GM23248 (cell line): Measurements from ENCODE around the gene CAMKK1. TPM values are rescaled to one million over a fixed set of nuclear protein-coding genes. Genes with fewer than 3 reads are reported as not detected.
A peak's percentile ranks its signal among the peaks of the same experiment; 100 is the strongest.

Experiments used
- DNase-seq: peaks from one replicate; pipeline ENCODE4 v3.0.0-alpha.2; 2015
- H2AFZ ChIP-seq: fragments of 200-600 bp; sonication (generic); 2 replicates; pipeline ENCODE4 v1.6.1; 2016; ENCODE audit warnings: antibody characterized with exemption
- H3F3A ChIP-seq: fragments of 200-600 bp; sonication (generic); 2 replicates; pipeline ENCODE4 v1.6.1; 2016; ENCODE audit warnings: mild to moderate bottlenecking, antibody characterized with exemption, mixed run types; ENCODE audit not compliant: insufficient read depth
- H3K27ac ChIP-seq: fragments of 200-600 bp; sonication (generic); 2 replicates; pipeline ENCODE4 v1.5.1; 2016; ENCODE audit warnings: mild to moderate bottlenecking
- H3K27me3 ChIP-seq: fragments of 200-600 bp; sonication (generic); replicated peaks from 2 replicates; pipeline ENCODE4 v1.6.1; 2016; ENCODE audit warnings: mild to moderate bottlenecking; ENCODE audit not compliant: insufficient read depth
- H3K36me3 ChIP-seq: fragments of 200-600 bp; sonication (generic); 2 replicates; pipeline ENCODE4 v1.6.1; 2016; ENCODE audit warnings: low read depth, mild to moderate bottlenecking
- H3K4me1 ChIP-seq: fragments of 200-600 bp; sonication (generic); 2 replicates; pipeline ENCODE4 v1.6.1; 2016; ENCODE audit warnings: mild to moderate bottlenecking; ENCODE audit not compliant: insufficient read depth
- H3K4me2 ChIP-seq: fragments of 200-600 bp; sonication (generic); one replicate; pipeline ENCODE4 v1.6.1; 2016; ENCODE audit warnings: mild to moderate bottlenecking; ENCODE audit not compliant: unreplicated experiment
- H3K4me3 ChIP-seq: fragments of 200-600 bp; sonication (generic); 2 replicates; pipeline ENCODE4 v1.5.1; 2016; ENCODE audit warnings: mild to moderate bottlenecking
- H3K79me2 ChIP-seq: fragments of 200-600 bp; sonication (generic); 2 replicates; pipeline ENCODE4 v1.6.1; 2016; ENCODE audit warnings: mild to moderate bottlenecking; ENCODE audit not compliant: insufficient read depth
- H3K9ac ChIP-seq: fragments of 200-600 bp; sonication (generic); 2 replicates; pipeline ENCODE4 v1.6.1; 2016; ENCODE audit warnings: mild to moderate bottlenecking
- H3K9me2 ChIP-seq: fragments of 200-600 bp; sonication (generic); 2 replicates; pipeline ENCODE4 v1.6.1; 2016; ENCODE audit warnings: mixed run types, mild to moderate bottlenecking, moderate library complexity; ENCODE audit not compliant: insufficient read depth
- H3K9me3 ChIP-seq: fragments of 200-600 bp; sonication (generic); one replicate; pipeline ENCODE4 v1.6.1; 2017; ENCODE audit warnings: low read depth
- H4K20me1 ChIP-seq: fragments of 200-600 bp; sonication (generic); 2 replicates; pipeline ENCODE4 v1.6.0; 2016; ENCODE audit not compliant: insufficient read depth
- EZH2 ChIP-seq: fragments of 200-600 bp; sonication (generic); IDR thresholded peaks from 2 replicates; pipeline ENCODE4 v1.6.1; 2018; ENCODE audit warnings: antibody characterized with exemption, mild to moderate bottlenecking; ENCODE audit not compliant: insufficient read depth, poor library complexity, severe bottlenecking
- EZH2phosphoT487 ChIP-seq: fragments of 200-600 bp; sonication (generic); IDR thresholded peaks from 2 replicates; pipeline ENCODE4 v1.6.1; 2018; ENCODE audit warnings: antibody characterized with exemption, moderate library complexity, mild to moderate bottlenecking, low read depth; ENCODE audit not compliant: insufficient read depth
- WGBS, 2 experiments: methylation state at CpG; one replicate each; pipeline ENCODE4 v1.1.6; 2015 to 2017; ENCODE audit warnings: low lambda C conversion rate in 2 of 2, low coverage in 1 of 2; ENCODE audit errors: missing lambda C conversion rate in 2 of 2; 5-methylcytosine and 5-hydroxymethylcytosine counted together
- in situ Hi-C: fragments of 300-500 bp; cut with MboI; formaldehyde crosslinking; loops from 2 replicates; pipeline ENCODE4 v1.15.0; 2020
- polyA plus RNA-seq: library from polyadenylated mRNA; unstranded; fragments of >200 nt; fragmentation: Nextera tagmentation; extraction: Ambion mirVana; gene quantifications from 2 replicates; pipeline ENCODE4 v1.2.1, GENCODE V29; 2016
- total RNA-seq: library from RNA; depleted of rRNA; stranded (reverse); fragments of >200 nt; shearing (Covaris generic); gene quantifications from 2 replicates; pipeline ENCODE4 v1.2.3, GENCODE V29; 2014

The CAMKK1 gene
- total and polyA plus RNA-seq, 2 experiments from 2014 or later = 4.0 to 4.5 TPM

- no peaks in the 10 kb centered on the region for H3K79me2 ChIP-seq
- H3K4me1 ChIP-seq = no peaks in the 10 kb centered on the region
- H3K4me2 ChIP-seq = no peak overlapping the region
- H3K9me2 ChIP-seq = no peaks in the 10 kb centered on the region
- H3K36me3 ChIP-seq = no peaks in the 10 kb centered on the region
- H3F3A ChIP-seq = no peaks in the 10 kb centered on the region
- DNase-seq = peak; percentile 32
- H2AFZ ChIP-seq = no peak overlapping the region
- no peak overlapping the region for H3K9ac ChIP-seq
- in situ Hi-C loops = no loop called here
- no peaks in the 10 kb centered on the region for H3K27me3 ChIP-seq
- no peaks in the 10 kb centered on the region for H4K20me1 ChIP-seq
- 71 to 72% methylated on average over 10 of the region's 10 CpGs for WGBS, 2 experiments
- TF ChIP-seq EZH2phosphoT487 = no peak
- no peak for TF ChIP-seq EZH2
- no peak overlapping the region for H3K4me3 ChIP-seq
- H3K9me3 ChIP-seq = no peaks in the 10 kb centered on the region
- H3K27ac ChIP-seq = no peak overlapping the region
Observed at GRCh38 chr17:3935140-3935542, 42.3 kb upstream of the CAMKK1 start.

GRCh38 chr17:3929764-3930163, 36.9 kb upstream of the CAMKK1 start:
- H3K27ac ChIP-seq = no peak overlapping the region
- H3K27me3 ChIP-seq = no peaks in the 10 kb centered on the region
- no peaks in the 10 kb centered on the region for H3K4me1 ChIP-seq
- H4K20me1 ChIP-seq = no peaks in the 10 kb centered on the region
- in situ Hi-C loops = no loop called here
- H2AFZ ChIP-seq = no peak overlapping the region
- H3K9me3 ChIP-seq = no peaks in the 10 kb centered on the region
- 24% methylated on average over 1 of the region's 1 CpG; no CpG with 5 or more reads in 1 of the 2 experiments for WGBS, 2 experiments
- H3K9me2 ChIP-seq = no peaks in the 10 kb centered on the region
- no peaks in the 10 kb centered on the region for H3K36me3 ChIP-seq
- TF ChIP-seq EZH2 = no peak
- TF ChIP-seq EZH2phosphoT487 = no peak
- no peak overlapping the region for H3K4me2 ChIP-seq
- H3F3A ChIP-seq = no peaks in the 10 kb centered on the region
- H3K4me3 ChIP-seq = no peak overlapping the region
- no peak overlapping the region for H3K9ac ChIP-seq
- no peaks in the 10 kb centered on the region for H3K79me2 ChIP-seq
- DNase-seq = no peak

- Histone ChIP-seq H3K27ac (no peak overlapping the region), H3K4me1 (no peaks in the 10 kb centered on the region), H3K9ac (no peak overlapping the region), H3K36me3 (no peaks in the 10 kb centered on the region), H2AFZ (no peak overlapping the region), H3K9me2 (no peaks in the 10 kb centered on the region), H4K20me1 (no peaks in the 10 kb centered on the region), H3K4me2 (no peak overlapping the region), H3K27me3 (no peaks in the 10 kb centered on the region), H3K79me2 (no peaks in the 10 kb centered on the region), H3F3A (no peaks in the 10 kb centered on the region), H3K9me3 (no peaks in the 10 kb centered on the region), H3K4me3 (no peak overlapping the region)
- in situ Hi-C loops = no loop called here
- 82 to 83% methylated on average over 11 to 12 of the region's 12 CpGs for WGBS, 2 experiments
- DNase-seq = no peak
- TF ChIP-seq EZH2phosphoT487 (no peak), EZH2 (no peak)
Observed at GRCh38 chr17:3929181-3929580, 36.3 kb upstream of the CAMKK1 start.

DNA sequence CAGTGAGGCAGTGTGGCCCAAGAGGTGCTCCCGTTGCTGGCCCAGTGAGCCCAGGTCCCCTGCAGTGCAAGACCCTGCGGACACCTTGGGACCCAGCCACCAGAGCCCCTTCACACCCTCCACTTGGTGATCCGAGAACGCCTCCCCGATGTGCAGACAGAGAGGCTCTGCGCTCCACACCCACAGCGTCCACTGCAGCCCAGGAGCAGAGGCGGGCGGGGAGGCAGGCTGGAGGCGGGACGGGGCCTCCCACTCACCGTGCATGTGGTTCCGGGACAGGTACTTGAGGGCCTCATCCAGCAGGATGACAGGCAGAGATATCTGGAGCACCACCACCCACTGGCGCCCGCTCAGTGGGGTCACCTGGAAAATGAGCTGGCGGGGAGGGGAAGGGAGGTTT, 35.6 kb upstream of the CAMKK1 start:
- in situ Hi-C loops = no loop called here
- no peaks in the 10 kb centered on the region for H3K9me3 ChIP-seq
- H3K4me2 ChIP-seq = no peak overlapping the region
- DNase-seq = no peak
- H3K4me3 ChIP-seq = no peak overlapping the region
- H3K4me1 ChIP-seq = no peaks in the 10 kb centered on the region
- 88 to 91% methylated on average over 9 to 16 of the region's 16 CpGs for WGBS, 2 experiments
- TF ChIP-seq EZH2phosphoT487 (no peak), EZH2 (no peak)
- H3K9ac ChIP-seq = no peak overlapping the region
- no peaks in the 10 kb centered on the region for H3F3A ChIP-seq
- H3K9me2 ChIP-seq = no peaks in the 10 kb centered on the region
- no peaks in the 10 kb centered on the region for H3K36me3 ChIP-seq
- H2AFZ ChIP-seq = no peak overlapping the region
- H3K27ac ChIP-seq = no peak overlapping the region
- no peaks in the 10 kb centered on the region for H3K27me3 ChIP-seq
- H4K20me1 ChIP-seq = no peaks in the 10 kb centered on the region
- no peaks in the 10 kb centered on the region for H3K79me2 ChIP-seq
